ENCODE measurements around the gene OXT.
"Not testable (repeated sequence)": the region's sequence is repeated elsewhere in the genome, so short reads cannot be mapped to it uniquely, and the experiment has no call there.

OXT gene

DNA sequence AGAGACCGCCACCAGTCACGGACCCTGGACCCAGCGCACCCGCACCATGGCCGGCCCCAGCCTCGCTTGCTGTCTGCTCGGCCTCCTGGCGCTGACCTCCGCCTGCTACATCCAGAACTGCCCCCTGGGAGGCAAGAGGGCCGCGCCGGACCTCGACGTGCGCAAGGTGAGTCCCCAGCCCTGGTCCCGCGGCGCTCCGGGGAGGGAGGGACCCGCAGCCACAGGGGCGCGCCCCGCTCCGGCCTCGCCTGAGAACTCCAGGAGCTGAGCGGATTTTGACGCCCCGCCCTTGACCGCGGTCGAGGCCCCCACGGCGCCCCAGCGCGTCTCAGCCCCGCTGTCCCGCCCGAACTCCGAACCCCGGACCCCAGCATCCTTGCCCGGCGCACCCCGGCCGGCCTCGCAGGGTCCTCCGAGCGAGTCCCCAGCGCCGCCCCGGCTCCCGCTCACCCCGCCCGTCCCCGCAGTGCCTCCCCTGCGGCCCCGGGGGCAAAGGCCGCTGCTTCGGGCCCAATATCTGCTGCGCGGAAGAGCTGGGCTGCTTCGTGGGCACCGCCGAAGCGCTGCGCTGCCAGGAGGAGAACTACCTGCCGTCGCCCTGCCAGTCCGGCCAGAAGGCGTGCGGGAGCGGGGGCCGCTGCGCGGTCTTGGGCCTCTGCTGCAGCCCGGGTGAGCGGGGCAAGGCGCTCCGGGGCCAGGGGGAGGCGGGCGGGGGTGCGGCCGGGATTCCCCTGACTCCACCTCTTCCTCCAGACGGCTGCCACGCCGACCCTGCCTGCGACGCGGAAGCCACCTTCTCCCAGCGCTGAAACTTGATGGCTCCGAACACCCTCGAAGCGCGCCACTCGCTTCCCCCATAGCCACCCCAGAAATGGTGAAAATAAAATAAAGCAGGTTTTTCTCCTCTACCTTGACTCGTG lies at the start of gene OXT:
TSS of gene OXT (plus strand) at position 11 of the 920 bp plus-strand sequence. CDS start at position 47, 36 bp downstream.
- TF ChIP-seq ZNF274 (IDR thresholded peaks at IDR 0.05; ENCODE audit: low read depth, low read length): no peak

DNA sequence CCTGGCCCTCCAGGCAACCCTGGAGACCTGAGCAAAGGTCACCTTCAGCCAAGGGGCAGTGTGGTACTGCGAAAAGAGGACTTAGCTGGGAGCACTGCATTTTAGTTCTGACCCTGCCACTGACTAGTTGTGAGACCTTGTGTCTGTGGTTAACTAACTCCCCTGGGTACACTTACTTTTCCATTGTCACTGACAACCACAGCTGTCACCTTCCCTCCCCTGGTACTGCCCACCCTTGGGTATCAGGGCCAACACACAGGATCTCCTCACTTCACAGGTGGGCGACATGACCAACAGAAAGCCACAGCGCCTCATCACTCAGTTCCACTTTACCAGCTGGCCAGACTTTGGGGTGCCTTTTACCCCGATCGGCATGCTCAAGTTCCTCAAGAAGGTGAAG lies 49.6 kb upstream of the OXT start:
- TF ChIP-seq ZNF274 (IDR thresholded peaks at IDR 0.05; ENCODE audit: low read depth, low read length): no peak
- H3K4me3 ChIP-seq (ENCODE audit: low read length): no peak overlapping the region

More for the DNA sequence above, at the start of gene OXT:
- H3K4me3 ChIP-seq (ENCODE audit: low read length): no peak within 1 kb of the TSS

DNA sequence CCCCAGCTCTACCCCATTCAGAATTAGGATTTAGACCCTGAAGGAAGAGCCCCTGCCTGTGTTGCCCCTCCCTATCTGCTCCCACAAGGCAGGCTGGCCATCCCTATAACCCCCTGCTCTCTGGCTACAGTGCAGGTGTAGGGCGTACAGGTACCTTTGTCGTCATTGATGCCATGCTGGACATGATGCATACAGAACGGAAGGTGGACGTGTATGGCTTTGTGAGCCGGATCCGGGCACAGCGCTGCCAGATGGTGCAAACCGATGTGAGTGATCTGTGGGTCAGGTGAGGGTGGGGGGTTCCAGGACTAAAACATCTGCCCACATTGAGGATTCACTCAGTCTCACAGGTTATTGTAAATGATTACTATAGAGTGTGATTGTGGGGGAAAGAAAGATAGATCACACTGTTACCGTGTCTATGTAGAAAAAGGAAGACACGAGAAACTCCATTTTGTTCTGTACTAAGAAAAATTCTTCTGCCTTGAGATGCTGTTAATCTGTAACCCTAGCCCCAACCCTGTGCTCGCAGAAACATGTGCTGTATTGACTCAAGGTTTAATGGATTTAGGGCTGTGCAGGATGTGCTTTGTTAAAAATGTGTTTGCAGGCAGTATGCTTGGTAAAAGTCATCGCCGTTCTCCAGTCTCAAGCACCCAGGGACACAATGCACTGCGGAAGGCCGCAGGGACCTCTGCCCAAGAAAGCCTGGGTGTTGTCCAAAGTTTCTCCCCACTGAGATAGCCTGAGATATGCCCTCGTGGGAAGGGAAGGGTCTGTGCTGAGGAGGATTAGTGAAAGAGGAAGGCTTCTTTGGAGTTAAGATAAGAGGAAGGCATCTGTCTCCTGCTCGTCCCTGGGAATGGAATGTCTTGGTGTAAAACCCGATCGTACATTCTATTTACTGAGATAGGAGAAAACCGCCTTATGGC lies 48.6 kb upstream of the OXT start:
- H3K4me3 ChIP-seq (ENCODE audit: low read length): not testable (repeated sequence)

DNA sequence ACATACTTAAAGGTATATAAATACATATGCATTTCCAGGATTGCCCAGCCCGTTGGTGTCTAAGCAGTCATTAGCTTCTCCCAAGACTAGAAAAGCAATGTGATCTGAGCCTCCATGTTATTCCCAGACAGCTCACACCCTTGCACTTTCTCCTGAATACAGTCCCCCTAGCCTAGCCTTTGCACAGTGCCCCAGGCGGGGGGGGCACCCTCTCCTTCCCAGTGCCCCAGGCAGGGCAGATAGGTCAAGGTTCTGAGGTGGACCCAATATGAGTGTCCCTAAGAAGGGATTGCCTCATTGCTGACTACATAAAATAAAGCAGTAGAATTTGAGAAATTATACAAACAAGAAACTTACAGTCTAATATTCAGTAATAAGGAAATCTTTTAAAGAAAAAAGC lies 43.4 kb upstream of the OXT start:
- H3K4me3 ChIP-seq (ENCODE audit: low read length): no peak overlapping the region
- no peak for TF ChIP-seq ZNF274 (IDR thresholded peaks at IDR 0.05; ENCODE audit: low read depth, low read length)

DNA sequence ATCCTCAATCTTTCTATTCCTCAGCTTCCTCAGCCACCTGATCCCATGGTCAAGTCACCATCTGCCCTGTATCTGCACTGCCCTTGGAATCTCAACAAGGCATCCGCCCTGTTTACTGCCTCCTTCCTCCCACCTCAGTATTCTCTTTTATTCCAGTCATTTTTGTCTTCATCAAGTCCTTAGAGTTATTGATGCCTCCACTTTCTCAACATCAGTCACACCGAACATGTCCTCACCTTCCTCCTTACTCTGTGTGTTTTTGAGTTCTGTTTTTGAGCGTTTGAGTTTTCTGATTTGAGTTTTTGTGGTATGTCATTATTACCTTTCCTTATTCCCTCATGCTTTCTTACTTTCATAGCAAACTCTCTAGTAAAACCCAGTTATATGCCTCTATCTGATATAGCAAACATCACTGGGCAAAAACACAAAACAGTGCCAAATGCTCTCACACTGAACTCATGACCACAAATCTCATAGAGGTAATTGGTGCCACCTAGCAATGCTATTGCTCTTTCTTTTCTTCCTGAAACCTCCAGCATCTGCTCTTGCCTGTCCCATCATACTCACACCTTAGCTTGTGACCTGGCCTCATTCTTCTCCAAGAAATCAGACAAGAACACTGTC lies 39.8 kb upstream of the OXT start:
- TF ChIP-seq ZNF274 (IDR thresholded peaks at IDR 0.05; ENCODE audit: low read depth, low read length): no peak
- H3K4me3 ChIP-seq (ENCODE audit: low read length): no peak overlapping the region

DNA sequence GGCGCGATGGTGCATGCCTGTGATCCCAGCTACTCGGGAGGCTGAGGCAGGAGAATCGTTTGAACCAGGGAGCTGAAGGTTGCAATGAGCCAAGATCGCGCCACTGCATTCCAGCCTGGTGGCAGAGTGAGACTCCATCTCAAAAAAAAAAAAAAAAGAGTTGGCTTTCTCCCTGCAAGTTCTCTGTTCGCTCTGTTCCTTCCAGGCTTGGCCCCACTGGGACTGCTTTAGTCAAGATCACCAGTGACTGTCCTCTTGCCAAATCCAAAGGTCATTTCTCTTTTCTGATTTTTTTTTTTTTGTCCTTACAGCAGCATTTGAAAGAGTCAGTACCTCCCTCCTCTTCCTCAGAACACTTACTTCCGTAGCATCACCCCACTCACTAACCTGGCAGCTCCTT lies 38.8 kb upstream of the OXT start:
- no peak for TF ChIP-seq ZNF274 (IDR thresholded peaks at IDR 0.05; ENCODE audit: low read depth, low read length)
- H3K4me3 ChIP-seq (ENCODE audit: low read length): no peak overlapping the region

DNA sequence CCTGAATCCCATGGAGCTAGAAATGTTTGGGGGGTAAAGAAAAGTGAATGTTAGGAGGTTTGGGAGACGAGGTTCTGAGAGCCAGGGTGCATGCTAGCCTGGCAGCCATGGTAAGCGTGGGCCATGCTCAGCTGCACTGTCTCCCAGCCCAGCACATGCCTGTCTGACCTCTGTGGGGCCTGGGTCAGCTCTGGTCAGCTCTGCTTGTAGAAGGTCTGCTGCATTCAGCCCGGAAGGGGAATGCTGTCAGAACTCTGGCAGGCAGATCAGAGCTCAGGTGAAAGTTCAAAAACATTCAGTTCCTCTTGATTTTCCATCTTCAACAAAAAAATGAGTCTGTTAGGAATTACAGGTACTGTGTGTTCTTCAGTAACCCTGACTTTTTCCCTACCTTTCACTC lies 33.8 kb upstream of the OXT start:
- H3K4me3 ChIP-seq (ENCODE audit: low read length): no peak overlapping the region
- TF ChIP-seq ZNF274 (IDR thresholded peaks at IDR 0.05; ENCODE audit: low read depth, low read length): no peak

DNA sequence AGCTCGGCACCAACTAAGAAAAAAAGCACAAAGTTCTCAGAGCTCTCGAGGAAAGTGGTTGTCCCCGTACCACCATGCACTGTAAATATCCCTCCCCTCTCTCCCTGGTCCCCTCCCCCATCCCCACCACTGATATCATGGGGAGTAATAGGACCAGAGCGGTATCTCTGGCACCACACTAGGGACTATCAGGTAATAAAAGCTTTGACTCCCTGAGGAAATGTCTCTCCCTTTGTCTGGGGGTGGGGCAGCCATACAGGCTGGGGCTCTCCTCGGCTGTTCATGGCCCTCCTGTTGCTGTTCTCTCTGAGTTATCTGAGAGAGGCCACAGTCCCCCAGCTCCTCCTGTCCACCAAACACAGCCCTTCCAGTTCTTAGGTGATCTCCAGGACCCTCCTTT lies 33.0 kb upstream of the OXT start:
- H3K4me3 ChIP-seq (ENCODE audit: low read length): no peak overlapping the region
- TF ChIP-seq ZNF274 (IDR thresholded peaks at IDR 0.05; ENCODE audit: low read depth, low read length): no peak

DNA sequence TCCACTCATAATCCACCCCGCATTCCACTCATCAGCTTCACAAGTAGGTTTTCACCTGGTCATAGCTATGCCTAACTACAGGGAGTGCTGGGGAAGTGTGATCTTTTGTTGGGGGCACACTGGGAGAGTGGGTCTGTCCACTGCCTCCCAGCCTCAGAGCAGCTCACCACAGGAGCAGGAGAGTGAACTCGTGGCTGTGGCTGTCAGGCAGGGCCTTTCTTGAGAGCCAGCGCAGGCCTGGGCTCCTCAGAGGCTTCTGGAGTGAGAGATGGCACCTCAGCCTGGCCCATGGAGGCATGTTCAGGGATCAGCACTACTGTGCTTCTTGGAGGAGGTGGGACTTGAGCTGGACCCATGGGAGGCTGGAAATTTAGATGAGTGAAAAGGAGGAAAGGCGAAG lies 32.0 kb upstream of the OXT start:
- TF ChIP-seq ZNF274 (IDR thresholded peaks at IDR 0.05; ENCODE audit: low read depth, low read length): no peak
- no peak overlapping the region for H3K4me3 ChIP-seq (ENCODE audit: low read length)

DNA sequence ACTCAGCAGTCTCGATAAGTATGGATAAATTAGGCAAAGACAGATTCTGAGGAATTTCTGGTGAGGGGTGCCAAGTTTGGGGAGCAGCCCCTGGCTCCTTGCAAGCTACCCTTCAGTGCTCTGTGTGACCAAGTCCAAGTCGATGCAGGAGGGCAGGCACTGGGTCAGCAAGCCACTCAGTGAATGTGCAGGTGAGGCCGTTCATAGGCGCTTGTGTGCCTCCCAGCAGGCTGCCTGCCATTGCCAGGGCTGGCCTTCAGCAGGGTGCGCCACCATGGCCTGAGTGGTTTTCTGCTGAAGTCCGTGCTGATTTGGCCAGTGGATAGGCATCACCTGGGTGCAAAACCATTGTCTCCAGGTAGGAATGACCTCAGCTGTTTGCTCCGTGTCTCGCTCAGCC lies 31.3 kb upstream of the OXT start:
- no peak overlapping the region for H3K4me3 ChIP-seq (ENCODE audit: low read length)
- TF ChIP-seq ZNF274 (IDR thresholded peaks at IDR 0.05; ENCODE audit: low read depth, low read length): no peak

DNA sequence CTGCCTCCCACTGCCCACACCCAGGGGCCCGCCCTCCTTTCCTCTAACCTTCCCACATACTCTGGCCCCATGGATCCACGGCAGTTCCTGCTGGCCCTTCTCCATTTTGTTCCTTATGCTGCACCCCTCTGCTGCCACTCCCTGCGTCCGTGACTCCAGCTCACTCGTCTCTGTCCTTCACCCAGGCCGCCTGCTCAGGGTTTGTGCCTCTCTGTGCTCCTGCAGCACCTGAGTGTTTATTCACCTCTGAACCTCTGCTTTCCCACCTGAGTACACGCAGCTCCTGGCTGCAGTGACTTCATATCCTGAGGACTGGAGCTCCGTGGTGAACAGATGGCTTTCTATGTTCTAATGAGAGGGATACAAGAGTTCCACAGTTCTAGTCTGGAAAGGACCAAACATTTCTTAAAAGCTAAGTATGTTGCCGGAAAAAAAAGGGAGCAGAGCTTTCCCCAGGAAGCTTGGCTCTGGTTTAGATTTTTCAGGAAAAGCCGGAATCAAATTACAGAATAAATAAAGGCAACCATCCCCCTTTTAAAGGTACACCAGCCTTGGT lies 29.5 kb upstream of the OXT start:
- TF ChIP-seq ZNF274 (IDR thresholded peaks at IDR 0.05; ENCODE audit: low read depth, low read length): no peak
- no peak overlapping the region for H3K4me3 ChIP-seq (ENCODE audit: low read length)

DNA sequence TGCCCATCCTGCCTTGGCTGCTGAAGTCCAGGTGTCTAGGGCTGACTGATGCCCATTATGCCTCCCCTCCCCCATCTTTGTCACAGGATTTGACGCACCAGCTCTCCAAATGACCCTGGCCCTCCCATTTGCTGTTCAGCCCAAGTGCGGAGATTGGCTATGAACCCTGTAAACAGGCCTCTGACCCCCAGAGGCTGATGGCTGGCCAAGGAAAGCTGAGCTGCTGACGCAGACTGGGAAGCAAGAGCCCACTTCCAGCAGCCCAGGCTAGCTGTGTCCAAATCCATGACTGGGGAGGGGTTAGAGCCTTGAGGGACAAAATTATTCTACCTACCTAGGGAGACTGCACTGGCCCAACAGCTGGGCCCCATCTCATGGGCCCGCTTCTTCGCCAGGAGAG lies 28.8 kb upstream of the OXT start:
- TF ChIP-seq ZNF274 (IDR thresholded peaks at IDR 0.05; ENCODE audit: low read depth, low read length): no peak
- H3K4me3 ChIP-seq (ENCODE audit: low read length): no peak overlapping the region

DNA sequence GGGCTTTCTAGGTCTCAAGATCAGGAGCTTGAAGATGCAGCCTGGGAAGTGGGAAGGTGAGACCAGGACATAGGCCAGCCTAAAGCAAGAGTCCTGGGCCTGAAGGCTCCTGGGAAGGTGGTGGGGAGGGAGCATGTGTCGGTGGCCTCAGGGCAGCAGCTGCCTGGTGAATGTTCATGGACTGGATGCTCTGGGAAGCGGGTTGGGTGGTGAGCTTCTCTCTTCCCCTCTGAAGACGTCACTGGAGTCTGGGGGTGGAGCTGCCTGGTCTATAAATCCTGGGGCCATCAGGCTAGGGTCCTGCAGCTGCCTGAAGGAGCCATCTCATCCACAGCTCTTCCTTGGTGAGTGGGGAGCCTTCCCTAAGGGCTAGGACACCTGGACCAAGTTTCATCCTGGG lies 28.1 kb upstream of the OXT start, which contains the start of gene GNRH2:
TSS of gene GNRH2 (plus strand) at position 301 of the 400 bp plus-strand sequence. CDS start 793 bp downstream, outside the sequence.
- H3K4me3 ChIP-seq (ENCODE audit: low read length): no peak within 1 kb of the TSS
- no peak for TF ChIP-seq ZNF274 (IDR thresholded peaks at IDR 0.05; ENCODE audit: low read depth, low read length)

All from GM08714 (cell line).